ENCODE data around the gene A2M. TPM values are rescaled to one million over a fixed set of nuclear protein-coding genes. Genes with fewer than 3 reads are reported as not detected.

A2M gene
- total and polyA plus RNA-seq, 10 of the 15 experiments (the other 5 are each of a cell fraction or from before 2014, with no cell fraction given), result 0.03 to 3.5 (median 0.20) TPM; not detected in 5

DNA sequence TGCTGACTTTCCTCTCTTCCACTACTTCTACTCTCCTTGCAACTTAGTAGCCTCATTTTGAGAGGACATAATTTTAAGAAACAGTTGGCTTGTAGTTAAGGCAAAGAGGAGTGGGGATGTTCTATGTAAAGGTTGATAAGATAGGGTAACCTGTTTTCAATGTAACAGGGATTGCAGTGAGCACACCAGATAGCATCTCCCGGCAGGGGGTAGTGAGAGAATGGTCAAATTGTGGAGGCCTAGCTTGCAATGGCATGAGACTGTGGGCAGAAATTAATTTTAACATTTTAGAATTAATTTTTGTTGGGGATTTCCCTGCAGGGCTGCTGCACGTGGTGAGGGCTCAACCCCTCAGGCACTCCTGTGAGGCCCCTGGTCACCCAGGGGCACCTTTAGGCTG is 84.9 kb downstream of the A2M start:
- Histone ChIP-seq H3K4me2 (ENCODE audit: control insufficient read depth, insufficient read depth) (no peak overlapping the region), H3K4me1 (ENCODE audit: control insufficient read depth, insufficient read depth, low read length) (no peaks in the 10 kb centered on the region), H3K27me3 (replicated peaks in 1 of 2; ENCODE audit: control insufficient read depth in 2 of 2, insufficient read depth in 2 of 2, low read length in 1 of 2) (no peaks in the 10 kb centered on the region), H3K27ac (ENCODE audit: control insufficient read depth, insufficient read depth) (no peak overlapping the region), H3K4me3 (no peak overlapping the region), H3K79me2 (ENCODE audit: control insufficient read depth, insufficient read depth, low read length) (no peaks in the 10 kb centered on the region), H3K9me3 (replicated peaks; ENCODE audit: control insufficient read depth, insufficient read depth, low read length) (no peaks in the 10 kb centered on the region; the same call in 2 of the 3 replicates), H2AFZ (ENCODE audit: control insufficient read depth, low read depth, low read length) (no peak overlapping the region), H4K20me1 (ENCODE audit: control insufficient read depth, insufficient read depth) (no peaks in the 10 kb centered on the region), H3K9ac (ENCODE audit: control insufficient read depth, insufficient read depth, low read length) (no peak overlapping the region), H3K36me3 (ENCODE audit: control insufficient read depth in 2 of 2, insufficient read depth in 2 of 2, low read length in 1 of 2) (no peaks in the 10 kb centered on the region)
- POLR2A ChIA-PET, result no interaction called here
- no peak for TF ChIP-seq E2F8 (IDR thresholded peaks at IDR 0.05; ENCODE audit: low read depth, partially characterized antibody)
- TF ChIP-seq FOXK2 (IDR thresholded peaks at IDR 0.05), result no peak
- TF ChIP-seq MYC (IDR thresholded peaks at IDR 0.05; ENCODE audit: insufficient read depth, insufficient read length, insufficient replicate concordance, low read length, severe bottlenecking), result no peak
- TF ChIP-seq POLR2AphosphoS5 (IDR thresholded peaks at IDR 0.05; ENCODE audit: low read length), result no peak
- TF ChIP-seq ELK1 (IDR thresholded peaks at IDR 0.05; ENCODE audit: low read depth, low read length), result no peak
- TF ChIP-seq, protein P1, sequence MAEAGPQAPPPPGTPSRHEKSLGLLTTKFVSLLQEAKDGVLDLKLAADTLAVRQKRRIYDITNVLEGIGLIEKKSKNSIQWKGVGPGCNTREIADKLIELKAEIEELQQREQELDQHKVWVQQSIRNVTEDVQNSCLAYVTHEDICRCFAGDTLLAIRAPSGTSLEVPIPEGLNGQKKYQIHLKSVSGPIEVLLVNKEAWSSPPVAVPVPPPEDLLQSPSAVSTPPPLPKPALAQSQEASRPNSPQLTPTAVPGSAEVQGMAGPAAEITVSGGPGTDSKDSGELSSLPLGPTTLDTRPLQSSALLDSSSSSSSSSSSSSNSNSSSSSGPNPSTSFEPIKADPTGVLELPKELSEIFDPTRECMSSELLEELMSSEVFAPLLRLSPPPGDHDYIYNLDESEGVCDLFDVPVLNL (IDR thresholded peaks at IDR 0.05; ENCODE audit: low read depth, low read length), result no peak
- TF ChIP-seq ZZZ3 (IDR thresholded peaks at IDR 0.05; ENCODE audit: control insufficient read depth, insufficient read length, low read depth), result no peak
- TF ChIP-seq CBX5 (IDR thresholded peaks at IDR 0.05; ENCODE audit: low read depth), result no peak
- no peak for TF ChIP-seq KDM1A (IDR thresholded peaks at IDR 0.05; ENCODE audit: borderline replicate concordance)
- TF ChIP-seq CHD2 (IDR thresholded peaks at IDR 0.05; ENCODE audit: borderline replicate concordance, low read depth, low read length), result no peak
- no peak for TF ChIP-seq TCF7 (IDR thresholded peaks at IDR 0.05; ENCODE audit: borderline replicate concordance)
- no peak for TF ChIP-seq GATAD2B (conservative IDR thresholded peaks at IDR 0.05; ENCODE audit: low read depth)
- no peak for TF ChIP-seq NR2F1 (conservative IDR thresholded peaks at IDR 0.05)
- no peak for TF ChIP-seq EP300 (IDR thresholded peaks at IDR 0.05; ENCODE audit: borderline replicate concordance in 1 of 2, control insufficient read depth in 1 of 2, low read depth in 2 of 2, low read length in 2 of 2)
- TF ChIP-seq BHLHE40 (IDR thresholded peaks at IDR 0.05; ENCODE audit: borderline replicate concordance in 1 of 2, low read depth in 2 of 2, low read length in 1 of 2), result no peak
- no peak for TF ChIP-seq IRF4 (IDR thresholded peaks at IDR 0.05; ENCODE audit: low read depth, low read length)
- TF ChIP-seq POU2F2 (IDR thresholded peaks at IDR 0.05; ENCODE audit: borderline replicate concordance, low read depth, low read length), result no peak
- no peak for TF ChIP-seq GABPA (IDR thresholded peaks at IDR 0.05; ENCODE audit: low read depth)
- no peak for TF ChIP-seq NFIC (IDR thresholded peaks at IDR 0.05; ENCODE audit: low read depth, low read length)
- SMC1A ChIA-PET (ENCODE audit: uncharacterized antibody, unreplicated experiment), result interaction anchor here (1.6 kb wide), 1 partner anchor 82 kb away, joined by 4 read pairs; the partner anchor contains the start of gene M6PR
- RAD21 ChIA-PET (ENCODE audit: unreplicated experiment), result interaction anchor here (1.2 to 2.7 kb wide), 2 partner anchors 79 to 81 kb away, joined by 4 to 10 read pairs; partner anchors contain the start of gene M6PR
- WGBS (ENCODE audit: insufficient coverage, insufficient replicate concordance, low lambda C conversion rate, missing lambda C conversion rate), result 58% methylated on average over 2 of the region's 2 CpGs
- no peak for DNase-seq (ENCODE audit: low read depth, low spot score)
- intact Hi-C loops (cut with micrococcal nuclease; ENCODE audit: unreplicated experiment), result no loop called here
- in situ Hi-C loops (cut with MboI), result no loop called here
- CTCF ChIA-PET, result interaction anchor here (3.0 kb wide), 1 partner anchor 80 kb away, joined by 20 read pairs; the partner anchor contains the start of gene M6PR
- BruUV-seq (replicated peaks), result no TSS peak
- no peak for FAIRE-seq
- no peak for ATAC-seq
